GM21717 (cell line): ENCODE results near the gene TECR.
A peak's percentile ranks its signal among the peaks of the same experiment; 100 is the strongest.
"Not testable (repeated sequence)": the region's sequence is repeated elsewhere in the genome, so short reads cannot be mapped to it uniquely, and the experiment has no call there.

Source experiments
- ATAC-seq: cut with Tn5 transposase; IDR thresholded peaks from one replicate; pipeline ENCODE4 v1.9.1; 2021; ENCODE audit warnings: mild to moderate bottlenecking, moderate library complexity; ENCODE audit not compliant: unreplicated experiment

TECR gene

GRCh38 chr19:14529254-14530004, at the start of gene TECR:
Gene TECR, plus strand, starts transcription at chr19:14529594. Its CDS starts 103 bp downstream, at chr19:14529697.
- peak; percentile 93 for ATAC-seq

- ATAC-seq = no peak
Measured at GRCh38 chr19:14479975-14480699, 49.3 kb upstream of the TECR start.

GRCh38 chr19:14480700-14481079, 48.7 kb upstream of the TECR start:
- ATAC-seq = no peak

- no peak for ATAC-seq
Measured at GRCh38 chr19:14482172-14482941, 47.0 kb upstream of the TECR start.

GRCh38 chr19:14487370-14488125, 41.8 kb upstream of the TECR start:
- no peak for ATAC-seq

- ATAC-seq = no peak
Measured at GRCh38 chr19:14492756-14493337, 36.5 kb upstream of the TECR start.

- ATAC-seq = no peak
Measured at GRCh38 chr19:14494411-14494810, 35.0 kb upstream of the TECR start.

GRCh38 chr19:14494910-14495671, 34.3 kb upstream of the TECR start:
- ATAC-seq = no peak

- ATAC-seq = no peak
Measured at GRCh38 chr19:14495672-14496028, 33.7 kb upstream of the TECR start.

GRCh38 chr19:14496029-14496833, 33.2 kb upstream of the TECR start, which contains the start of gene GIPC1:
Gene GIPC1, minus strand, starts transcription at chr19:14496127. Its CDS starts 13,151 bp downstream, at chr19:14482976.
- peak; percentile 70 for ATAC-seq

GRCh38 chr19:14496834-14497227, 32.6 kb upstream of the TECR start:
- ATAC-seq = no peak

- no peak for ATAC-seq
Measured at GRCh38 chr19:14497228-14497921, 32.0 kb upstream of the TECR start.

GRCh38 chr19:14502334-14503092, 26.9 kb upstream of the TECR start:
- no peak for ATAC-seq

GRCh38 chr19:14503285-14503684, 26.1 kb upstream of the TECR start:
- ATAC-seq = no peak

GRCh38 chr19:14504575-14504974, 24.8 kb upstream of the TECR start:
- ATAC-seq = not testable (repeated sequence)

GRCh38 chr19:14505488-14506239, 23.7 kb upstream of the TECR start:
- ATAC-seq = no peak
